ENCODE measurements around the gene KCNQ2.

The KCNQ2 gene

DNA sequence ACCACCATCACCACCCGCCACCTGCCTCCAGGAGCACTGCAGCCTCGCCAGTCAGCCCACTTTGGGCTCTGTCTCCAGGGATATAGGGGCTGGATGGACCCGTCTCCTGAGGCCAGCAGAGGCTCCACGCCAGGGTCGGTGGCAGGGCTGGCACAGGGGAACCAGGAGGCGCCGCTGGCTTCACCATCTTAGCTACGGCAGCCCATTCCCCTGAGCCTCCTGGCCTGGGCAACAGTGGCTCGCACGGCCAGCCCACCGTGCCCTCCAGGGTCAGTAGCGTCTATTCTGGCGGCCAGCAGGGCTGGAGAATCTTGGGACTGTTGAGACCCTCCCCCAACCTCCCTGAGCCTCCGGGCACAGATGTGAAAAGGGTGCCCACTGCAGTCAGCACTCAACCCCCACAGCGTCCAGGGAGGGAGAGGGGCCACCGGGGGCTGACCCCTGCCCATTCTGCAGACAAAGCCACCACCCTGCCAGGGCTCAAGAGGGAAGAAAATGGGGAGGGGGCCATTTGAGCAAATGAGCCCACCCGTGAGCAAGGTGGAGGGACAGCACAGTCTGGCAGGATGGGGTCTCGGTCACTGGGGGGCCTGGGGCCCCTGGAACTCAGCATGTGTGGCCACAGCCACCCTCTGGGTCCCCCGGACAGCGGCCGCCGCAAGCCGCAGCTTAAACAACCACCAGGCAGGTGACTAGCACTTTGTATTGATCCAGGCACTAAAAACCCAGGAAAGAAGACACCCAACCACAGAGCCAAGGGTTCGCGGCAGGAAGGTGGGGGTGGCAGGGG is 28.7 kb downstream of the KCNQ2 start:
- H3K27ac ChIP-seq = no peak overlapping the region
- no peak overlapping the region for H3K9ac ChIP-seq
- no peaks in the 10 kb centered on the region for H3K27me3 ChIP-seq (ENCODE audit: control insufficient read depth, insufficient read depth, low read length)
- TF ChIP-seq, protein P1, sequence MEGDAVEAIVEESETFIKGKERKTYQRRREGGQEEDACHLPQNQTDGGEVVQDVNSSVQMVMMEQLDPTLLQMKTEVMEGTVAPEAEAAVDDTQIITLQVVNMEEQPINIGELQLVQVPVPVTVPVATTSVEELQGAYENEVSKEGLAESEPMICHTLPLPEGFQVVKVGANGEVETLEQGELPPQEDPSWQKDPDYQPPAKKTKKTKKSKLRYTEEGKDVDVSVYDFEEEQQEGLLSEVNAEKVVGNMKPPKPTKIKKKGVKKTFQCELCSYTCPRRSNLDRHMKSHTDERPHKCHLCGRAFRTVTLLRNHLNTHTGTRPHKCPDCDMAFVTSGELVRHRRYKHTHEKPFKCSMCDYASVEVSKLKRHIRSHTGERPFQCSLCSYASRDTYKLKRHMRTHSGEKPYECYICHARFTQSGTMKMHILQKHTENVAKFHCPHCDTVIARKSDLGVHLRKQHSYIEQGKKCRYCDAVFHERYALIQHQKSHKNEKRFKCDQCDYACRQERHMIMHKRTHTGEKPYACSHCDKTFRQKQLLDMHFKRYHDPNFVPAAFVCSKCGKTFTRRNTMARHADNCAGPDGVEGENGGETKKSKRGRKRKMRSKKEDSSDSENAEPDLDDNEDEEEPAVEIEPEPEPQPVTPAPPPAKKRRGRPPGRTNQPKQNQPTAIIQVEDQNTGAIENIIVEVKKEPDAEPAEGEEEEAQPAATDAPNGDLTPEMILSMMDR (IDR thresholded peaks at IDR 0.05) = no peak
- no peaks in the 10 kb centered on the region for H3K4me1 ChIP-seq
- no peak overlapping the region for H3K4me3 ChIP-seq (ENCODE audit: low read depth, low read length)
- no peak overlapping the region for H3K4me2 ChIP-seq (ENCODE audit: low read length)
- no peaks in the 10 kb centered on the region for H3K9me3 ChIP-seq (ENCODE audit: control insufficient read depth, low read length)
- H3K36me3 ChIP-seq (ENCODE audit: control insufficient read depth, insufficient read depth, low read length) = no peaks in the 10 kb centered on the region
- no peak overlapping the region for H2AFZ ChIP-seq
- H3K79me2 ChIP-seq = no peaks in the 10 kb centered on the region

- Histone ChIP-seq H3K79me2 (no peaks in the 10 kb centered on the region), H3K27me3 (ENCODE audit: control insufficient read depth, insufficient read depth, low read length) (no peaks in the 10 kb centered on the region), H3K4me3 (ENCODE audit: low read depth, low read length) (no peak overlapping the region), H3K9me3 (ENCODE audit: control insufficient read depth, low read length) (no peaks in the 10 kb centered on the region), H2AFZ (no peak overlapping the region), H3K27ac (no peak overlapping the region), H3K36me3 (ENCODE audit: control insufficient read depth, insufficient read depth, low read length) (no peaks in the 10 kb centered on the region), H3K4me2 (ENCODE audit: low read length) (no peak overlapping the region), H3K4me1 (no peaks in the 10 kb centered on the region), H3K9ac (no peak overlapping the region)
- TF ChIP-seq, protein P1 (IDR thresholded peaks at IDR 0.05) = peak; percentile 31
These were observed 30.4 kb downstream of the KCNQ2 start for GRCh38 chr20:63442100-63442493.

DNA sequence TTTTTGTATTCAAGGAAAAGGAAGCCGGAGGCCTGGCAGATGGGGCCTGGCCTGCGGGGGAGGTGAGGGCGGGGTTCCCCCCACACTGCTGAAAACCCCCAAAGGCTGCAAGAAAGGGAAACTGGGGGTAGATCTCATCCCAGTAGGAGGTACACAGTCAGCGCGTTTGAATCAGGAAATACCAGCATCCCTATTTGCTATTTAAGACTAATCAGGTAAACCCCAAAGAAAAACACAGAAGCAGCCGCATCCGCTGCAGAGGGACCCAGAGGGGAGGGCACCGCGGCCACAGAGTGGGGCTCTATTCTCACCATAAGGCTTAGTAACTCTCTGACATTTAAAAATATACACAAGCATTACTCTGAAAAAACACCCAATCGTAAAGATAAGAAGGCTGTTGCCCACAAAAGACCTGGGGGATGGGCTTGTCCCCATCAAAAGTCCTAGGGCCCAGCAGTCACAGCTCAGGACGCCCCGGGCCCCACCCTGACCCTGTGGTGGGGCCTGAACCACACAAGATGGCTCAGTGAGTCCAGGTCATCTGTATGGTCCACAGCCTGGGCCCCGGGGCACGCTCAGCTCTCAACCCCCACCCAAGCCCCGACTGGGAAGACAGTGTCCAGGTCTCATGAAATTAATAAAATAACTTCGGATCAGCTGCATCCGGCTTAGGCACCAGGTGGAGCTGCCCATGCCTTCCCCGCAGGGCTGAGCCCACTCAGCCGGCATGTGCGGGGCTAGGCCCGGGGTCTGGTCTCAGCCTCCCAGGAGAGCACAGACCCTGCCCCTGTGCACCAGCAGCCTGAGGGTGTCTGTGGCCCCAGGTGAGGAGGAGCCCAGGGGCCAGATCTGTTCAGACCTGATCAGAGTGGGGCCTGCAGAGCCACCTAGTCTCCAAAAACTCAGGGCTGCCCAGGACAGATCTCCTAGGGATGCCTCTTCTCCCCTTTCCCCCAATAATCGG is 31.0 kb downstream of the KCNQ2 start:
- H3K9me3 ChIP-seq (ENCODE audit: control insufficient read depth, low read length) = no peaks in the 10 kb centered on the region
- TF ChIP-seq, protein P1 (IDR thresholded peaks at IDR 0.05) = no peak
- H3K4me1 ChIP-seq = no peaks in the 10 kb centered on the region
- no peak overlapping the region for H3K4me2 ChIP-seq (ENCODE audit: low read length)
- H3K79me2 ChIP-seq = no peaks in the 10 kb centered on the region
- H3K36me3 ChIP-seq (ENCODE audit: control insufficient read depth, insufficient read depth, low read length) = no peaks in the 10 kb centered on the region
- no peaks in the 10 kb centered on the region for H3K27me3 ChIP-seq (ENCODE audit: control insufficient read depth, insufficient read depth, low read length)
- H3K27ac ChIP-seq = no peak overlapping the region
- no peak overlapping the region for H2AFZ ChIP-seq
- no peak overlapping the region for H3K4me3 ChIP-seq (ENCODE audit: low read depth, low read length)
- H3K9ac ChIP-seq = no peak overlapping the region

GRCh38 chr20:63440366-63440955 is 32.0 kb downstream of the KCNQ2 start:
- no peaks in the 10 kb centered on the region for H3K27me3 ChIP-seq (ENCODE audit: control insufficient read depth, insufficient read depth, low read length)
- no peak overlapping the region for H3K4me3 ChIP-seq (ENCODE audit: low read depth, low read length)
- H3K4me1 ChIP-seq = no peaks in the 10 kb centered on the region
- no peak overlapping the region for H3K9ac ChIP-seq
- TF ChIP-seq, protein P1 (IDR thresholded peaks at IDR 0.05) = no peak
- no peak overlapping the region for H3K4me2 ChIP-seq (ENCODE audit: low read length)
- no peaks in the 10 kb centered on the region for H3K36me3 ChIP-seq (ENCODE audit: control insufficient read depth, insufficient read depth, low read length)
- no peaks in the 10 kb centered on the region for H3K9me3 ChIP-seq (ENCODE audit: control insufficient read depth, low read length)
- H3K79me2 ChIP-seq = no peaks in the 10 kb centered on the region
- H2AFZ ChIP-seq = no peak overlapping the region
- no peak overlapping the region for H3K27ac ChIP-seq

Measured in parathyroid adenoma (tissue), 2 donors.